Ammon's horn (tissue), 1 donor: Measurements from ENCODE around the gene KAZN.
A peak's percentile ranks its signal among the peaks of the same experiment; 100 is the strongest.

Experiments used
- DNase-seq: peaks from one replicate; pipeline ENCODE4 v3.0.0-alpha.2; 2016; ENCODE audit warnings: low spot score

The KAZN gene

DNA sequence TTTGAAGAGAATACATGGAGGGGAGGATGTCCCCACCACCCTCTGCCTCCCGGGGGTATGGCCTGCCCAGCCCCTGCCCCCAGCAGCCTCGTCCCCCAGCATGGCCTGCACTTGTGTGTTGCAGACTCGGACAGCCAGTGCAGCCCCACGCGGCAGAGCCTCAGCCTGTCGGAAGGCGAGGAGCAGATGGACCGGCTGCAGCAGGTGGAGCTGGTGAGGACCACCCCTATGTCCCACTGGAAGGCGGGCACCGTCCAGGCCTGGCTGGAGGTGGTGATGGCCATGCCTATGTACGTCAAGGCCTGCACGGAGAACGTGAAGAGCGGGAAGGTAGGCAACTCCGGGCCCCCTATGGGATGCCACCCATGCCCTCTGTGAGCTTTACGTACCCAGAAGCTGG is 495.6 kb downstream of the KAZN start:
- DNase-seq: no peak

DNA sequence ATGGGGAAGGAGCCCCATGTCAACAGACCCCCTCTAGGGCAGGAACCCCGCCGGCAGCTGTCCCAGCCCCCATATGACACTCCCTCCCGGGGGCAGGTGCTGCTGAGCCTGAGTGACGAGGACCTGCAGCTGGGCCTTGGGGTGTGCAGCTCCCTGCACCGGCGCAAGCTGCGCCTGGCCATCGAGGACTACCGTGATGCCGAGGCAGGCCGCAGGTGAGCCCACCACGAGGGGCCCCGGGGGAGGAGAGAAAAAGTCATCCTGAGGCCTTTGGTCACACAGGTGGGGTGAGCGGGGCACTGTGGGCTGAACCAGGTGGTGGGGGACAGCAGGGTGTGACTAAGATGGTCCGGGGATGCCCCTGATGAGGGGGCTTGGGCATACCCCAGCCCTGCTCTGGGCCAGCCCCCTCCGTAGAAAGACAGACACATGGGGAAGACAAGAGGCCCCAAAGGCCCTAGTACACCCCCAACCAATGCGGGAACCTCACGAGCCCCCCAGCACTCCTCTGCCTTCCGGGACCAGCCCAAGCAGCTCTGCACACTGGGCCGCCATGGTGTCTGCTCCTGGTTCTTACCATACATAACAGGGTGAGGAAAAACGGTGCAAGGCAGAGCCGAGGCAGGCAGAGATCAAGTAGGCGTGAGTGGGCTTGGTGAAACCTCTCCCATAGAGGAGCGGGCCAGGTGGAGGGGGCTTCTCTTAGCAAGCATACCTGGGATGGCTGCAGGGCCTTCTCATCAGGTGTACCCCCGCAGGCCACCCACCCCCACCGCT is 496.4 kb downstream of the KAZN start:
- DNase-seq: no peak

DNA sequence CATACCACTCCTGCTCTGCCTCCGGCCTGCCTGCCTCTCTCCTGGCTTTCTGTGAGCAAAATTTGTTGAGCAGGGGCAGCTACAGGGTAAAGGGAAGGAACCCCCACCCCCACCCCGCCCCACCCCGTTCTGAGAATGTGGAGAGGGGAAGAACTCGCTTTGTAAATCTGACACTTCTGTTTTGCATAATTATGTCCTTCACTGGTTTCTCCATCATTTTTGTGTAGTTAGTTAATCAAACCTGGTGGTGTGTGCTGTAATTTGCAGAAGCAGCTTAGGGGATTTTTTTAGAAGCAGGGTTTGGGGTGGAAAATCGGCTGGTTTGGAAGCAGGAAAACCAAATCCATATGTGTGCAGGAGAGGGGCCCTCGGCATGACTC is 497.0 kb downstream of the KAZN start:
- no peak for DNase-seq

DNA sequence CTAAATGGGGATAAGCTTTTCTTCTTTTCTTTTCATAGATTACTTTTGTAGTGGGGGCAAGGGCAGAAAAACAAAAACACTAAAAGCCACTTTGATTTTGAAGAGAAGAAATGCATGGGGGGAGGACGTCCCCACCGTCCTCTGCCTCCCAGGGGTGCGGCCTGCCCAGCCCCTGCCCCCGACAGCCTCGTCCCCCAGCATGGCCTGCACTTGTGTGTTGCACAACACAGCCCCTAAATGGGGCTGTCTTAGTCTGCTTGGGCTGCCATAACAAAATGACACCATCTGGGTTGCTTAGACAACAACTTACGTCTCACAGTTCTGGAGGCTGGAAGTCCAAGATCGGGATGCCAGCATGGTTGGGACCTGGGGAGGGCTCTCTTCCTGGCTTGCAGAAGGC is 497.8 kb downstream of the KAZN start:
- no peak for DNase-seq

DNA sequence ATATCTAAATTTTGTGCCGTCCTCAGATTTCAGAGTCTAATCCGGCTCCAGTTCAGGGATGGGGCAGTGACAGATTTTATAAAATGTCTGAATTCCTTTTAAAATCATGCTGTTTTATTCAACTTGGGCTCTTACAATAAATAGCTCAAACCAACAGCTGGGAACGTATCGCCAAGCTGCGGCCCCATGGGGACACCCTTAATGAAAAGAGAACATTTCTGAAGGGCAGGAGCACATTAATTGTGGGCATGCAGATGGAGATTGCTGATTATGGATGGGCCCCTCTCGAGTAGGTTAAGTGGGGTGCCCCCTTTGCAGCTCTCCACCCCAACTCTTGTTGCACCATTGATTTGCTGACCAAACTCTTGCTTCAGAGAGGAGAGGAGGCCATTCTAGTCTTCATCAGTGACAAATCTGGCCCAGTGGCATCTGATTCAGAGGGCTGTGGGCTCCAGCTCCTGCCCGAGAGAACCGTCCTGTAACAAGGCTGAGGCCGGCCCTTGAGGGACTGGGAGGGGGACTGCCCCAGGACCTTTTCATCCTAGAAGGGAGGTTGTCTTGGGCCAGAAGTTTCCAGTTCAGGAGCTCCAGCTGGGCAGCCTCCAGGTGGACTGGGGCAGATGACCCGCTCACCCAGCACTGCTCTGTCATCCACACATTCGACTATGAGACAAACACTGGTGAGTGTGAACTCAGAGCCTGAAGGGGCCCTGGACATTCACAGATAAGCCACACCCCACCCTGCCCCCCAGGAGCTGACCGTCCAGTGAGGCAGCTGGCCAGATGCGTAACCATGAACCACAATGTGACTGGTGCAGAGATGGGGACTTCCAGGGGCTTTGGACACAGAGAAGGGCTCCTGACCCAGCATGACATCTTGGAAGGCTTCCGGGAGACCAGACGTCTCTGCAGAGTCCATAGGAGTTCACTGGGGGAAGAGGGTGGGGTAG is 500.0 kb downstream of the KAZN start:
- no peak for DNase-seq

DNA sequence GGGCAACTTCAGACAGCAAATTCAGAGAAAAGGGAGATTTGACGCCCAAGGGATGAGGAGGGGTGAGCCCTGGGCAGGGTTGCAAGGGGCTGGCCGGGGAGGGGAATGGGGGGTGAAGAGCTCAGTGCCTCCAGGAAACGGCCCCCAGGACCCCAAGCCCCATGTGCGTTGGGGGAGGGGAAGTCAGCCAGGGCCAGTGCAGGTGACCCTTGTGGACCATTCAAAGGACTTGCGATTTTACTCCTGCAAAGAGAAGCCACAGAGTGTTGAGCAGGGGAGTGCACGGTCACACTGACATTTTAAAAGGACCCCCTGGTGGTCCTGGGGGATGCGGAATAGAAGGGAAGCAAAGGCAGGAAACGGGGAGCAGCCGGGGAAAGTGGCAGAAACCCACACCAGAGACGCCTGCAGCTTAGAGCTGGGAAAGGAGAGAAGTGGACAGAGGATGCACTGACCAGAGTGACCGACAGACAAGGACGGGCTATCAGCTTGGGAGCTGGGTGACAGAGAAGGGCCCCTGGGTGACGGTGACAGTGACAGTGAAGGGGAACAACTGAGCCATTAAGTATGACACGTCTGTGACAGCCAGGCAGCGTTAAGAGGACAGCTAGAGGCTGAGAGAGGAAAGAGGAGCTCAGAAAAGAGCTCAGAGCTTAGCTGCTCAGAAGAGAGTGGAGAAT is 501.1 kb downstream of the KAZN start:
- no peak for DNase-seq

GRCh38 chr1:15100121-15100879 is 501.8 kb downstream of the KAZN start:
- DNase-seq: peak; percentile 73

DNA sequence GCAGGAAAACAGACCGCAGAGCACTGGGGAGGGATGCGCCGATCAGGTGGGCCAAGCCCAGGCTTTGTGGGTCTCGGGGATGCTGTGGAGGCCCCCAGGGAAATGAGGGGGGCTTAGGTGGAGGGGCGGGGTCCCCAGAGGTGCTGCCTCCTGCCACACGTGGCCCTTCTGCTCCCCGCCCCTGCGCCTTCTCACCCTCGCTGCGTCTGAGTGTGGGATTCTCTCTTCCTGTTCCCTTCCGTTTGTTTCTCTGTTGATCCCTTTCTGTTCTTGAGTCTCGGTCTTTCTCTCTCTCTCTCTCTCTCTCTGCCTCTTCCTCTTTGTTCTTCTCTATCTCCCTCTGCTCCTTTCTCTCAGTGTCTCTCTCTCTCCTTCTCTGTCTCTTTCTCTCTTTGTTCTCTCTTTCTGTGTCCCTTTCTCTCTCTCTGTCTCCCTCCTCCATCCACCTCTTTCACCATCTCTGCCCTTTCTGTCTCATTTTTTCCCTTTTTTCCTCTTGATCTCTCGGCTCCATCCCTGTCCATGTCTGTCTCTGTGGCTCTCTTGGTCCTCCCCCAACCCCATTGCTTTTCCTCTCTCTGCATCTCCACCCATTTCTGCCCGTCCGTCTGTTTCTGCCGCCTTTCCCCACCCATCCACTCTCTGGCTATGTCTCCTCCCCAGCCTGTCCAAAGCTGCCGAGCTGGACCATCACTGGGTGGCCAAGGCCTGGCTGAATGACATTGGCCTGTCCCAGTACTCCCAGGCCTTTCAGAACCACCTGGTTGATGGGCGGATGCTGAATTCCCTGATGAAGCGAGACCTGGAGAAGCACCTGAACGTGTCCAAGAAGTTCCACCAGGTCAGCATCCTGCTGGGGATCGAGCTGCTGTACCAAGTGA is 502.6 kb downstream of the KAZN start:
- no peak for DNase-seq

GRCh38 chr1:15101801-15102200 is 503.3 kb downstream of the KAZN start:
- no peak for DNase-seq

- no peak for DNase-seq
Observed at GRCh38 chr1:15102646-15103045, 504.2 kb downstream of the KAZN start.

DNA sequence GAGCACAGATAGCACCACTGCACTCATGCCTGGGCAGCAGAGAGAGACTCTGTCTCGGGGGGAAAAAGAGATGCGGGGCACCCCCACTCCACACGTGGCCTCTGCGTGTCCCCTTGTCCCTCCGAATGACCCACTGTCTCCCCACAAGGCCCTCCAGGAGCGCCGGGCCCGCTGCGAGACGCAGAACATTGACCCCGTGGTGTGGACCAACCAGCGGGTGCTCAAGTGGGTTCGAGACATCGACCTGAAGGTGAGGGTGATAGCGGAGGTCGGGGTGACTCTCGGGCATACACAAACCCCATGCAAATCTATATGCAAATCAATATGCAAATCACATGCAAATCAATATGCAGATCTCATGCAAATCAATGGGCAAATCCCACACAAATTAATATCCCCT is 504.7 kb downstream of the KAZN start:
- DNase-seq: no peak

DNA sequence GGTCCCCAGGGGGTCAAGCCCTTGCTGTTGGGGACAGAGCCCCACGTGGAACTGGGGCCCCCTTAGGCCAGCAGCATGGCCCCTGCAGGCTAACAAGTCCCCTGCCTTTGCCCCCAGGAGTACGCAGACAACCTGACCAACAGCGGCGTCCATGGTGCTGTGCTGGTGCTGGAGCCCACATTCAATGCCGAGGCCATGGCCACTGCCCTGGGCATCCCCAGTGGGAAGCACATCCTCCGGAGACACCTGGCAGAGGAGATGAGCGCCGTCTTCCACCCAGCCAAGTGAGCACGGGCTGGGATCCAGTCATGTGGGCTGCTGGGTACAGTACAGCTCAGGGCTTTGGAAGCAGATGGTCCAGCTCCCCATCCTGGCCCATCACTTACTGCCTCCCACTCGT is 505.4 kb downstream of the KAZN start:
- no peak for DNase-seq

DNA sequence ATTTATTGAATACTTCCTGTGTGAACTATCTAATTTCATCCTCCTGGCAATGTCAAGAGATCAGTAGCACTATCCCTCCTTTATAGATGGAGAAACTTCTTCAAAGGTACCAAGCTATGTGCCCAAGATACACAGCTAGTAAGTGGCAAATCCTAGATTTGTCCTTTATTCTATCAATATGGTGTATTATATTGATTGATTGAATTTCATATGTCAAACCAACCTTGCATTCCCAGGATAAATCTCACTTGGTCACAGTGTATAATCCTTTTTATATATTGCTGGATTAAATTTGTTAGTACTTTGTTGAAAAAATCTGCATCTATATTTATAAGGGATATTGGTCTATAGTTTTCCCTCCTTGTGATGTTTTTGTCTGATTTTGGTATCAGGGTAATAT is 506.3 kb downstream of the KAZN start:
- DNase-seq: no peak

- no peak for DNase-seq
Observed at GRCh38 chr1:15106608-15107007, 508.1 kb downstream of the KAZN start.

- DNase-seq: no peak
Observed at GRCh38 chr1:15107058-15107687, 508.7 kb downstream of the KAZN start.

GRCh38 chr1:15107911-15108310 is 509.4 kb downstream of the KAZN start:
- DNase-seq: no peak

DNA sequence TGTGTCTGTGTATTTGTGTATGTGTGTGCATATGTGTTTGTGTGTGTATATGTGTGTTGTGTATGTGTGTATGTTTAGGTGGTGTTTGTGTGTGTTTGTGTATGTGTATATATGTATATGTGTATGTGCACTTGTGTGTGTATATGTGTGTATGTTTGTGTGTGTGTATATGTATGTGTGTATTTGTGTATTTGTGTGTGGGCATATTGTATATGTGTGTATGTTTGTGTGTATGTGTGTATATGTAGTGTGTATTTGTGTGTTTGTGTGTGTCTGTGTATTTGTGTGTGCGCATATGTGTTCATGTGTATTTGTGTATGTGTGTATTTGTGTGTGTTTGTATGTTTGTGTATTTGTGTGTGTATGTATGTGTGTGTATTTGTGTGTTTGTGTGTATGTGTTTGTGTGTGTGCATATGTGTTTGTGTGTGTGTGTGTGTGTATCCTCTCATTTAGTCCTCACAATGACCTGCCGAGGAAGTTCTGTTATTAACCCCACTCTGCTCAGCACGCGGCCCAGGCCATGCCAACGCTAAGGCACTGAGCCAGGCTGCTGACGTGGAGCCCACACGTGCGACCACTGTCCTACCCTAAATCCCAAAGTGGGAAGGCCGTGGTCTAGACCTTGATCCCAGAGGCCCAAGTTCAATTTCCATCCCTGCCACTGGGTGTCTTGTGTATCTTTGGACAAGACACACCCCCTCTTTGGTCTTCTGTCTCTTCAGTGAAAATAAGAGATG is 511.8 kb downstream of the KAZN start:
- no peak for DNase-seq

- DNase-seq: no peak
Observed at GRCh38 chr1:15110867-15111230, 512.4 kb downstream of the KAZN start.

- no peak for DNase-seq
Observed at GRCh38 chr1:15113146-15113545, 514.7 kb downstream of the KAZN start.

DNA sequence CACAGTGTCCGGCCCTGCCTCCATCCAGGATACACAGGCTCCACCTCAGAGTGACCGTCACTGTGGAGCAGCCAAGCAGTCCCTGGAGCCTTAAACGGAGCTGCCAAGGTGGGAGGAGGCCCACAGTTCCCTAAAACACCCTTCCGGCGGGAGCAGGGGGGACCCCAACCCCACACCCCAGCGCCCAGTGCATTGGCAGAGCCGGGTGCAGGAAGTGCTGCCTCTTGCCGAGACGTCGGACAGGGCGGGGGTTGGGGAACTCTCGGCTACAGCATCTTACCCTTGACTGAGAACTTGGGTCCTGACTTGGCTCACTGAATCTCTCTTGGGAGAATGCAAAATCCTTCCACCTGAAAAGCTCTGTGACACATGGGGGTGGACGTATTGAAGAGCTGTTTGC is 516.4 kb downstream of the KAZN start:
- DNase-seq: no peak
